Hematopoietic multipotent progenitor cell treated with erythropoietin and hydrocortisone succinate and interleukin-3 and kit ligand, for 8 days (in vitro differentiated cells): ENCODE measurements around the gene PSMB10.
A peak's percentile ranks its signal among the peaks of the same experiment; 100 is the strongest.

Source experiments
- DNase-seq: peaks from one replicate; pipeline ENCODE4 v3.0.0-alpha.2; 2015

The PSMB10 gene

GRCh38 chr16:67963662-67964321 lies 27.1 kb upstream of the PSMB10 start:
- DNase-seq = no peak

- no peak for DNase-seq
These were observed 26.6 kb upstream of the PSMB10 start for GRCh38 chr16:67963292-67963661.

DNA sequence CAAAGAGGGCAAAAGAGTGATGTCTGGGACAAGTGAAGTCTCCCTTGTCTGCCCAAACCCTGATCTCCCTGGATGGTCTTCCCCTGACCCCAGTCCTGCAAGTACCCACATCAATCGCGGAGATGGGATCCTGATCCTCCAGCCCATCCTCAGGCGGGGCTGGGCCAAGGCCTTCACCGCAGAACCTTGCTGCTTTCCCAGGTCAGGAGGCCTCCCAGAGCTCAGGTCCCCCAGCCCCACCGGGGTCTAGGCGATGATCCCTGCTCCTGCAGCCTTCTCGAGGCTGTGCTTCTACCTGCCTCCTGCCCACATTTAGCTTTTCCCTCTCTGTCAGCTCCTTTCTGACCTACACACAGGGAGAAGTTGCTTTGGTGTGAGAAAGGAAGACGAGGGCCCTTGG lies 25.5 kb upstream of the PSMB10 start:
- no peak for DNase-seq

DNA sequence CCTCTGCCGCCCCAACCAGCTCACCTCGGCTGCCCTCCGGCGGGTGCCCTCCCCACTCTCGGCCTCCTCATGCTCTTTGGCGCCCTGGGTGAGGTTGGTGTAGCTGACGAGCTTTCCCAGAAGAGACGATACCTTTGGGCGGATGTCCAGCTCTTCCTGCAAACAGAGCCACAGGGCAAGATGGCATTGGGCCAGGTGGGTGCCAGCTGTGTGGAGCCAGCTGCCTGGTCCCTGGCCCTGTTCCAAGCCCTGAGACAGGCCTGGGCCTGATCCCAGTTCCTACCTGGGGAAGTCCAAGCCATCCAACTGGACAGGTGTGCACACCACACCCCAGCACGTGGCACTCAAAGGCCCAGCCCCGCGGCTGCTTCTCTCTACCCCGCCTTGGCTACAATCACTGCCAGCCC lies 24.9 kb upstream of the PSMB10 start:
- no peak for DNase-seq

GRCh38 chr16:67959536-67960329 lies 23.1 kb upstream of the PSMB10 start:
- no peak for DNase-seq

DNA sequence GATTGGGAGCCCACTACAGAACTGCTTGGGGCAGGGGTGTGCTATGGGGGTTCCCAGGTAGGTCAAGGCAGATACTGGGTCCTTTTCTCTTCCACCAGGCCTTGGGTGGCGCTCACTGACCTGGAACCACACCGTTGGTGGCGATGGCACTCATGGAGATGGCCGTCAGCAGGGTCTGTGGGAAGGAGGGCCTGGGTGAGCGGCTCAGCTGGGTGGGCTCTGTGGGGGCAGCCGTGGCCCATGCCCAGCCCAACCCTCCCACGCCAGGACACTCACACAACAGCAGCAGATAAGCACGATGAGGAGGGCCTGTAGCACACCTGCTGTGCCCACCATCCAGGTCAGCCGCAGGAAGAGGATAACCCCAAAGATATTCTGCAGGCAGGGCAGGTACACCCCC lies 21.0 kb upstream of the PSMB10 start:
- no peak for DNase-seq

- no peak for DNase-seq
These were observed 18.0 kb upstream of the PSMB10 start for GRCh38 chr16:67954421-67955196.

DNA sequence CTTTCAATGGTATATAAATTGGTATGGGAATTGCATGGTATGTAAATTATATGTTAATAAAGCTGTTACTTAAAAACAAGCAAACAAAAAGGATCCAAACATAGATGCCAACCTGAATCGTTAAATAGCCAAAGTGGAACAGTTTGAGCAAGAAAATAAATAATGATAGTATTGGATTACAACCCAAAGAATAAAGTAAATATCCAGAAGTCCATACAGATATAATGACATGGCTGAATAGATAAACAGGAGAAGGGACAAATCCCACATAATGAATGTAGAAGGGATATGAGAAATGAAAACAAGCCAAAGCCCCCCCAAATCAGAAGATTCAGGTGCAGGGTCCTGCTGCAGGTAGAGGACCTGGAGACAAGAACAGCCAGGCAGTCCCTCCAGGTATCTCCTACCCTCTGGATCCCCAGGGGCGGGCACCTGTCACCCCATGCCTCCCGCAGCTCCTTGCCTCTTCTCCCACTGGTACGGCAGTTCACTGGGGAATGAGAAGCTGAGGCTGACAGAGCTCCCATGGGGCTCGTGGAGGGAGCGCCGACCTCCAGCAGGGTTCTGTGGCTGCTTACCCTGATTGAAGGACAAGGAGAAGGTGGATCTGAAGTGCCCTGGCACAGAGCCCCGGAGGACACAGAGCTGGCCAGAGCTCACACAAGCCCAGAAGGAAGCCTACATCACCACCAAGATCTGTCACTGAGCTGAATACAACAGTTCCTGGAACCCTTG lies 17.2 kb upstream of the PSMB10 start:
- DNase-seq = no peak

GRCh38 chr16:67951485-67951884 lies 14.8 kb upstream of the PSMB10 start:
- no peak for DNase-seq

GRCh38 chr16:67950335-67950843 lies 13.7 kb upstream of the PSMB10 start:
- no peak for DNase-seq

- DNase-seq = no peak
These were observed 13.0 kb upstream of the PSMB10 start for GRCh38 chr16:67949645-67950044.

- DNase-seq = no peak
These were observed 11.4 kb upstream of the PSMB10 start for GRCh38 chr16:67948015-67948414.

GRCh38 chr16:67946966-67947558 lies 10.4 kb upstream of the PSMB10 start:
- no peak for DNase-seq

- DNase-seq = no peak
These were observed 9.5 kb upstream of the PSMB10 start for GRCh38 chr16:67946128-67946569.

DNA sequence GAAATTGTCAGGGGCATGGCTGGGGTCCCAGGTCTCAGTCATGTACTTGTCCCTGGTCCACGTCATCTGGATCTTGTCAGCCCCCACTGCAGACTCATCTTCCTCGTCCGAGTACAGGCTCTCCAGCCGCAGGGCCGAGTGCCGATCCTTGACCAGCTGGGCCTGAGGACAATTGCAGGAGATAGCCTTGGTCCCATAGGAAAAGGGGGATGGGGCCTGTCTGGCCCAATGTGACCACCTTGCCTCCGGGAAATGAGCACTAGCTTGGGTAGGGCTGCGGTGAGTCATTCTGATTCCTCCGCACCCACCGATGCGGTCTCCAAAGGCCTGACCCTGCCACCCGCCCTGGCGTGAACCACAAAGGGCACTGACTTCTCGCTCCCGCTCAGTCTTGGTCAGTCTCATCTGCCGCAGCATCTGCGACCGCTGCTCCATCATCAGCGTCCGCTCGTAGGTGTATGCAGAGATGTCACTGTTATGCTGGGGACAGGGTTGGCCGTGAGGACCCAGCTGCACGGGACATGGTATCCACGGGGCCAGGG lies 8.8 kb upstream of the PSMB10 start:
- DNase-seq = no peak

- DNase-seq = no peak
These were observed 8.2 kb upstream of the PSMB10 start for GRCh38 chr16:67944690-67945391.

DNA sequence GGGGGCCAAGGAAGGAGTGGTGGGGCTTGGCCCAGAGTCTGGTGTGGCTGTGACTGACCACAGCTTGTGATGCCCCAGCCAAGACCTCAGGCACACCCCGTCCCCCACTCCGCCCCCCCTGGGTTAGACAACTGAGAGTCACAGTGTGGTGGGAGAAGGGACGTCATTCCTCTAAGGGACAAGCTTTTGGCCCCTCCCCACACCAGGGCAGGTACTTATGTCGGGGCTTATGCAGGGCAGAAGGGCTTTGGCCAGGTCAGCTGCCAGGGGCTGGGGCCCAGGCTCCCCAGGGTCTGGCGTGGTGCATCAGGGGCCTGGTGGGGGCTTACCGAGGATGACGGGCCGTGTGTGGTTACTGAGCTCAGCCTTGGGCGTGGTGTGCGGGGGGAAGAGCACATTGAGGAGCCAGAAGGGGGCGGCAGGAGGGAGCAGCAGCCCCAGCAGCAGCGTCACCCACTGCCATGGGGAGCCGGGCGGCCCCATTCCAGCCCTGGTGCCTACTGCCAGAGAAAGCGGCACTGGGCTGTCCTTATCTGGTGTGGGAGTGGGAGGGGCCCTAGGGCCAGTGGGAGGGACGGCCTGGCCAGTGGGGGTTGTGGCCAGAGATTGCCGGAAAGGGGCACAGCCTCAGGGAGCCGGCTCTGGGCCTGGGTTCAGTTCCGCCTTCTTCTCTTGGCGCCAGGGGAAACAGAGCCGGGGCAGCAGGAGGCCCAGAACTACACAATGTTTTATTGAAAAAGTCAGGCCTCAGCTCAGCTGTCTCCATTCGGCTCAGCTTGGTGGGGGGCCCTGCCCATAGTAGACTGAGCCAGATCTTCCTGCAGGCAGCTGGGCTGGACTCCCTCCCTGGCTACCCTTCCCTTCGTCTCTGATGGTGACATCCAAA lies 7.2 kb upstream of the PSMB10 start, which contains the start of gene LCAT:
TSS of gene LCAT (minus strand) at position 502 of the 886 bp plus-strand sequence. CDS start at position 483, 19 bp downstream.
- no peak for DNase-seq

DNA sequence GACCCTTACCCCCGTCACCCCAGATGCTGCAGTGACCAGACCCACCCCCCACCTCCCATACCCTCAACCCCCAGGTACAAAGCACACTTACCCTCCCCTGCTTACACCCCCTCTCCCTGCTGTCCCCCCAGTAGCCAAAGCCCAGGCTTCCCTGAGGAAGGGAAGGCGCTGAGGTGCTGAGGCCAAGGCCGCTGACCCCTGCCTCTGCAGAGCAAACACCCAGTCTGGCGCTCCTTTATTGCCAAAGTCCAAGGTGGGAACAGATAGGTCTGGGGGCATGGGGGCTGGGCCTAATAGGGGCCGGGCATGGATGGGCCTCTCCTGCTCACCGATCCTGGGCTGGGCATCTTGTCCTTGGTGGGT lies 6.6 kb upstream of the PSMB10 start:
- no peak for DNase-seq

DNA sequence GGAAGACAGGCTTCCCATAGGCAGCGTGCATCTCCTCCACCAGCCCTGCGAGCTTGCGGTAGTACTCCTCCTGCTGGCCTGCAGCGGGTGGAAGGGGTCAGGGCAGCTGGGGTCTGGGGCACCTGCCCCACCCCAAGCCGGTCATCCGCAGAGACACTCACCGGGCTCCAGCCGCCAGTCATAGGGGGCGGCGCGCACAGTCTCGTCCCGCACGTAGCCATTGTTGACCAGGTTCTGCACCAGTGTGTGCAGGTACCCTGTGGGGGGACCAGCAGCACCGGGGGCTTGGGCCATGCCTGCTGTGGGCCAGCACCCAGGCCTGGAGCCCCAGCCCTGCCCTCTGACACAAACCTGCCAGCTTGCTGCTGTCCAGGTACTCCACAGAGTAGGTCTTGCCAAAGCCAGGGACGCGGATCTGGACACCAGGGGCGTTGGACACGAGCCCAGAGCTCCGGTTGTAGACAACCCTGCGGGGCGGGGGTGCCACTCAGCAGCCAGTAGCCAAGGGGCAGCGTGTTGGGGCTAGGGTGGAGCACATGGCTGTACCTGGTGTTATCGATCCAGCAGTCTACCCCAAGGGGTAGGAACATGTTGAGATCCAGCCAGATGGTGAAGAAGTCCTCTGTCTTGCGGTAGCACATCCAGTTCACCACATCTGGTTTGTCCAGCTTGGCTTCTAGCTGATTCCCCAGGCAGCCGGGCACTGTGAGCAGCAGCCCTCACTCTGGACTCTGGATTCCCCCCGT lies 6.0 kb upstream of the PSMB10 start:
- no peak for DNase-seq

- peak; percentile 60 for DNase-seq
These were observed 5.5 kb upstream of the PSMB10 start for GRCh38 chr16:67942200-67942509.
